Fibroblast of skin of left biceps (primary cell): ENCODE data around the gene IL31.

Experiments used
- DNase-seq, 2 experiments: peaks; one replicate each; pipeline ENCODE4 v3.0.0-alpha.2; 2013; ENCODE audit warnings: low read depth in 2 of 2

Gene IL31

GRCh38 chr12:122128481-122128880 lies 45.5 kb downstream of the IL31 start:
- DNase-seq: no peak

- DNase-seq: no peak
Observed at GRCh38 chr12:122127839-122128238, 46.2 kb downstream of the IL31 start.

- no peak for DNase-seq
Observed at GRCh38 chr12:122126713-122127597, 47.1 kb downstream of the IL31 start.

GRCh38 chr12:122126342-122126635 lies 47.7 kb downstream of the IL31 start:
- DNase-seq: no peak

- no peak for DNase-seq
Observed at GRCh38 chr12:122125452-122126341, 48.3 kb downstream of the IL31 start.

GRCh38 chr12:122124370-122124769 lies 49.7 kb downstream of the IL31 start:
- no peak for DNase-seq

- no peak for DNase-seq
Observed at GRCh38 chr12:122123761-122124145, 50.3 kb downstream of the IL31 start.

GRCh38 chr12:122123051-122123760 lies 50.8 kb downstream of the IL31 start:
- DNase-seq: peak in 1 of 2 experiments; percentile 33
